K562 (cell line): ENCODE results near the gene COL8A2. TPM values are rescaled to one million over a fixed set of nuclear protein-coding genes. Genes with fewer than 3 reads are reported as not detected.

Source experiments
- BDP1 ChIP-seq: IDR thresholded peaks from 3 replicates; pipeline ENCODE4 v1.6.1; 2011; ENCODE audit not compliant: insufficient read length, insufficient read depth
- BHLHE40 ChIP-seq: IDR thresholded peaks from 2 replicates; pipeline ENCODE4 v1.6.1; 2011; ENCODE audit warnings: low read length, improper control_type of control experiment
- EGR1 ChIP-seq: fragments of 450-650 bp; conservative IDR thresholded peaks from 2 replicates; pipeline ENCODE4 v1.6.1; 2017; ENCODE audit warnings: mild to moderate bottlenecking
- ETV5 ChIP-seq: sonication (generic); formaldehyde crosslinking; IDR thresholded peaks from 2 replicates; pipeline ENCODE4 v1.4.0; 2020; ENCODE audit warnings: low read depth, mild to moderate bottlenecking, missing genetic modification reagents
- FOS ChIP-seq: IDR thresholded peaks from 3 replicates; pipeline ENCODE4 v1.6.1; 2011; ENCODE audit not compliant: insufficient read length; ENCODE audit errors: extremely low read depth
- HNRNPK ChIP-seq: fragments of 200-400 bp; formaldehyde crosslinking; IDR thresholded peaks from one replicate; pipeline ENCODE4 v1.6.1; 2018; ENCODE audit warnings: mild to moderate bottlenecking, low read depth, low read length; ENCODE audit not compliant: poor library complexity, severe bottlenecking
- L3MBTL2 ChIP-seq: fragments of 450-650 bp; IDR thresholded peaks from 2 replicates; pipeline ENCODE4 v1.6.1; 2016; ENCODE audit warnings: mild to moderate bottlenecking, moderate library complexity
- MXI1 ChIP-seq: IDR thresholded peaks from 2 replicates; pipeline ENCODE4 v1.6.1; 2011; ENCODE audit warnings: low read depth, mild to moderate bottlenecking, improper control_type of control experiment, low read length
- NFXL1 ChIP-seq: fragments of 450-650 bp; formaldehyde crosslinking; IDR thresholded peaks from 2 replicates; pipeline ENCODE4 v1.4.0; 2021; ENCODE audit warnings: mild to moderate bottlenecking
- PHB2 ChIP-seq: fragments of 450-650 bp; IDR thresholded peaks from 2 replicates; pipeline ENCODE4 v1.6.1; 2017; ENCODE audit warnings: low read depth
- SAFB2 ChIP-seq: fragments of 200-400 bp; formaldehyde crosslinking; IDR thresholded peaks from 2 replicates; pipeline ENCODE4 v1.6.1; 2018; ENCODE audit warnings: borderline replicate concordance, low read length, low read depth, moderate library complexity; ENCODE audit not compliant: severe bottlenecking
- SMARCE1 ChIP-seq: fragments of 450-650 bp; IDR thresholded peaks from 2 replicates; pipeline ENCODE4 v1.7.1; 2016; ENCODE audit warnings: mild to moderate bottlenecking
- SOX6 ChIP-seq: fragments of 450-650 bp; IDR thresholded peaks from 2 replicates; pipeline ENCODE4 v1.6.1; 2014; ENCODE audit warnings: mild to moderate bottlenecking
- ZBTB7A ChIP-seq: IDR thresholded peaks from 2 replicates; pipeline ENCODE4 v1.6.1; 2011; ENCODE audit warnings: low read depth, mild to moderate bottlenecking, low read length, moderate library complexity, borderline replicate concordance; ENCODE audit not compliant: control insufficient read depth
- ZNF583 ChIP-seq: fragments of 250-450 bp; sonication (Bioruptor Pico); IDR thresholded peaks from 2 replicates; pipeline ENCODE4 v1.4.0; 2020
- ZNF764 ChIP-seq: fragments of 250-450 bp; sonication (Bioruptor Pico); IDR thresholded peaks from 2 replicates; pipeline ENCODE4 v1.4.0; 2020; ENCODE audit warnings: low read depth, mild to moderate bottlenecking, moderate library complexity
- polyA plus RNA-seq, 8 experiments: library from polyadenylated mRNA; depleted of rRNA in 4 of 8; stranded (reverse) in 5 of 8; unstranded in 3 of 8; fragments of >200 nt; fragmentation: Nextera tagmentation in 2 of 8; fragmentation: Illumina TruSeq in 1 of 8; extraction: Ambion mirVana in 2 of 8; extraction: Trizol in 1 of 8; gene quantifications; 2 replicates each; pipeline versions ENCODE4 v1.2.1 to v1.2.3, GENCODE V29; 2011 to 2014; ENCODE audit warnings: inconsistent platforms in 1 of 8, missing spikeins in 1 of 8
- total RNA-seq, 7 experiments: library from RNA; depleted of rRNA in 6 of 7; stranded (reverse); fragments of >200 nt in 6 of 7; fragmentation: Illumina TruSeq in 2 of 7; extraction: Trizol in 2 of 7; gene quantifications; 2 replicates each; pipeline versions ENCODE4 v1.2.1 to v1.2.3, GENCODE V29; 2011 to 2021; ENCODE audit warnings: low replicate concordance in 1 of 7
- TF ChIP-seq, protein P1 (sequence below): sonication (generic); formaldehyde crosslinking; IDR thresholded peaks from 2 replicates; pipeline ENCODE4 v1.8.1; 2023; ENCODE audit warnings: mild to moderate bottlenecking, missing genetic modification reagents
- TF ChIP-seq, protein P2 (sequence below): sonication (generic); formaldehyde crosslinking; IDR thresholded peaks from 2 replicates; pipeline ENCODE4 v1.8.1; 2022; ENCODE audit warnings: missing genetic modification reagents
- TF ChIP-seq, protein P3 (sequence below): sonication (generic); formaldehyde crosslinking; IDR thresholded peaks from 2 replicates; pipeline ENCODE4 v1.8.0; 2023; ENCODE audit warnings: mild to moderate bottlenecking, missing genetic modification reagents

COL8A2 gene
- total and polyA plus RNA-seq, 9 of the 15 experiments (the other 6 are each of a cell fraction or from before 2014, with no cell fraction given), result 0.03 to 0.14 (median 0.04) TPM; not detected in 5

DNA sequence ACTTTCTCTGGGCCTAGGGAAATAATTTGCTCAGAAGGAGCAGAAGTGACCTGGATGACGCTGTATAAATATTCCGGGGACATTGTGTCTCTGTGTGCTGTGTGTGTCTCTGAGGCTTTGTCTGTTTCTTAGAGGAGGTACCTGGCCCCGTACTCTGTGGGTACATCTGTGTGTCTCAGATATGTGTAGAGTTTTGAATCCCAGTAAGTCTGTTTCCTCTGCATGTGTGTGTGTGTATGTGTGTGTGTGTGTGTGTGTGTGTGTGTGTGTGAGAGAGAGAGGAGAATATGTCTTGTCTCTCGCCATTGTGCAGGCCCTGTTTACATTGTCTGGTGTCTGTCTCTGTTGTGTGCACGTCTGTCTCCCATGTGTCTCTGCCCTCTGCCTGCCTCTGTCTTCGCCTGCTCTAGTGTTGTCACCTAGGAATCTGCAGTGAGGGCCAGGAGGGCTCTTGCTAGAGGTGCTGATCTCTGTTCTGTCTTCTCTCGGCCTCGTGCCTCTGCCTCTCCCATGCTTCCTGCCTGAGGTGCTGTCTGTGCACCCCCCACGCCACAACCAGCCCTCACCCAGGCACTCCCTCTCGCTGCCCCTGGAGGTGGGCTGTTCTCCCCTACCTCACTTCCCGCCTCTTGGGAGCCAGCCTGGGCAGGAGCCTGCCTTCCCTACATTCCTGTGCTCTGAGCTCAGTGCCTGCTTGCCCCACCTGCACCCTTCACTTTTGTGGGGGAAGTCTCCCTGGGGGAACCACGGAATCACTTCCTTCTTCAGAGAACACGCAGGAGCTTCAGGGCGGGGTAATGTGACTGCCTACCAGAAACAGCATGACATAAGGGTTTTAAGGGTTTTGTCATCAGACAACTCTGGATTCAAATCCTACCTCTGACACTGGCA, 36.9 kb upstream of the COL8A2 start (continued):
- TF ChIP-seq, protein P1, sequence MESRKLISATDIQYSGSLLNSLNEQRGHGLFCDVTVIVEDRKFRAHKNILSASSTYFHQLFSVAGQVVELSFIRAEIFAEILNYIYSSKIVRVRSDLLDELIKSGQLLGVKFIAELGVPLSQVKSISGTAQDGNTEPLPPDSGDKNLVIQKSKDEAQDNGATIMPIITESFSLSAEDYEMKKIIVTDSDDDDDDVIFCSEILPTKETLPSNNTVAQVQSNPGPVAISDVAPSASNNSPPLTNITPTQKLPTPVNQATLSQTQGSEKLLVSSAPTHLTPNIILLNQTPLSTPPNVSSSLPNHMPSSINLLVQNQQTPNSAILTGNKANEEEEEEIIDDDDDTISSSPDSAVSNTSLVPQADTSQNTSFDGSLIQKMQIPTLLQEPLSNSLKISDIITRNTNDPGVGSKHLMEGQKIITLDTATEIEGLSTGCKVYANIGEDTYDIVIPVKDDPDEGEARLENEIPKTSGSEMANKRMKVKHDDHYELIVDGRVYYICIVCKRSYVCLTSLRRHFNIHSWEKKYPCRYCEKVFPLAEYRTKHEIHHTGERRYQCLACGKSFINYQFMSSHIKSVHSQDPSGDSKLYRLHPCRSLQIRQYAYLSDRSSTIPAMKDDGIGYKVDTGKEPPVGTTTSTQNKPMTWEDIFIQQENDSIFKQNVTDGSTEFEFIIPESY (CRISPR knock-in tag), result no peak
- TF ChIP-seq L3MBTL2 (peak; percentile 32; the same call in 1 of the 2 replicates), ZNF764 (no peak), ETV5 (CRISPR knock-in tag) (no peak), SAFB2 (no peak), BHLHE40 (no peak), FOS (no peak), ZNF583 (no peak), SOX6 (no peak), ZBTB7A (no peak), HNRNPK (no peak), NFXL1 (no peak), MXI1 (no peak), EGR1 (no peak), PHB2 (no peak), SMARCE1 (no peak), BDP1 (no peak)
- TF ChIP-seq, protein P2, sequence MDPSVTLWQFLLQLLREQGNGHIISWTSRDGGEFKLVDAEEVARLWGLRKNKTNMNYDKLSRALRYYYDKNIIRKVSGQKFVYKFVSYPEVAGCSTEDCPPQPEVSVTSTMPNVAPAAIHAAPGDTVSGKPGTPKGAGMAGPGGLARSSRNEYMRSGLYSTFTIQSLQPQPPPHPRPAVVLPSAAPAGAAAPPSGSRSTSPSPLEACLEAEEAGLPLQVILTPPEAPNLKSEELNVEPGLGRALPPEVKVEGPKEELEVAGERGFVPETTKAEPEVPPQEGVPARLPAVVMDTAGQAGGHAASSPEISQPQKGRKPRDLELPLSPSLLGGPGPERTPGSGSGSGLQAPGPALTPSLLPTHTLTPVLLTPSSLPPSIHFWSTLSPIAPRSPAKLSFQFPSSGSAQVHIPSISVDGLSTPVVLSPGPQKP (CRISPR knock-in tag), result no peak
- TF ChIP-seq, protein P3, sequence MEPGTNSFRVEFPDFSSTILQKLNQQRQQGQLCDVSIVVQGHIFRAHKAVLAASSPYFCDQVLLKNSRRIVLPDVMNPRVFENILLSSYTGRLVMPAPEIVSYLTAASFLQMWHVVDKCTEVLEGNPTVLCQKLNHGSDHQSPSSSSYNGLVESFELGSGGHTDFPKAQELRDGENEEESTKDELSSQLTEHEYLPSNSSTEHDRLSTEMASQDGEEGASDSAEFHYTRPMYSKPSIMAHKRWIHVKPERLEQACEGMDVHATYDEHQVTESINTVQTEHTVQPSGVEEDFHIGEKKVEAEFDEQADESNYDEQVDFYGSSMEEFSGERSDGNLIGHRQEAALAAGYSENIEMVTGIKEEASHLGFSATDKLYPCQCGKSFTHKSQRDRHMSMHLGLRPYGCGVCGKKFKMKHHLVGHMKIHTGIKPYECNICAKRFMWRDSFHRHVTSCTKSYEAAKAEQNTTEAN (CRISPR knock-in tag), result no peak
